Activated gamma-delta T cell treated with anti-CD3 and anti-CD28 coated beads, Interleukin-2, amount 50 U/mL, for 16 hours (primary cell): ENCODE measurements around the gene NAALADL2.
"Not testable (repeated sequence)": the region's sequence is repeated elsewhere in the genome, so short reads cannot be mapped to it uniquely, and the experiment has no call there.

Source experiments
- DNase-seq: peaks from one replicate; pipeline ENCODE4 v3.0.0-alpha.2; 2020; ENCODE audit warnings: low read depth

Gene NAALADL2

GRCh38 chr3:175593331-175593730 is 734.2 kb downstream of the NAALADL2 start:
- DNase-seq = no peak

DNA sequence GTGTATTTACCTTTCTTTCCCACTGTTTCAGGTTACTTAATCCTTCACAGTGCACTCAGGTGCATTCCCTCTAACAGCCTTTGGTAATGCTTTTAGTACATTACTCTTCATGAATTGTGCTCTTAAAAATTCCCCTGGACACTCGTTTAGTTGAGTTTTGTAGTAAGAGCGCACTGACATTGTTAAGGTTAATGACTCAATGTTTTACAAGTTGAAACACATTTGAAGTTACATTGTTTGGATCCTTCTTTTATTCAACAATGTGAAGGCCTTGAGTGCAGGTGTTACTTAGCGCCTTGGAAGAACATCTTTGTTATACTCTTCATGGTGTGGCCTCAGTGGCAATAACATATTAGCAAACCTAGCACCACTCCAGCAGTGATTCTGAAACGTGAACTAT is 739.6 kb downstream of the NAALADL2 start:
- no peak for DNase-seq

- no peak for DNase-seq
These were observed 742.4 kb downstream of the NAALADL2 start for GRCh38 chr3:175601521-175601920.

DNA sequence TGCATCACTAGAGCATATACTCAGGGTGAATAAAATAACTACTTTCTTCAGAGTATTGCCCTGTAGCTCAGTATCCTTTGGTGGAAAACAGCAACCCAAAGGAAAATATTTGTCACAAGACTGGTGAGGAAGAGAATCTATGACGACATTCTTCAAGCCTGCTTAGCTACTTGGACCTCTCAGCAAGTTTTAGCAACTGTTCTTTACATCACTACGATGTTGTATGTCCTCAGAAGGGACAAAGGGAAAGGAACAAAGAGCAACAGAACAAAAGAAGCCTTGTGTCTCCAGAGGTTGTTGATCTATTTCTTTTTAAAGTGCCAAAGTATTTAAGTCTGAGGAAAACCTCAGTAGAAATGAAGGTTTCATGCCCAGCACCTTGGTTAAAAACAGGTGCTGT is 746.7 kb downstream of the NAALADL2 start:
- no peak for DNase-seq

DNA sequence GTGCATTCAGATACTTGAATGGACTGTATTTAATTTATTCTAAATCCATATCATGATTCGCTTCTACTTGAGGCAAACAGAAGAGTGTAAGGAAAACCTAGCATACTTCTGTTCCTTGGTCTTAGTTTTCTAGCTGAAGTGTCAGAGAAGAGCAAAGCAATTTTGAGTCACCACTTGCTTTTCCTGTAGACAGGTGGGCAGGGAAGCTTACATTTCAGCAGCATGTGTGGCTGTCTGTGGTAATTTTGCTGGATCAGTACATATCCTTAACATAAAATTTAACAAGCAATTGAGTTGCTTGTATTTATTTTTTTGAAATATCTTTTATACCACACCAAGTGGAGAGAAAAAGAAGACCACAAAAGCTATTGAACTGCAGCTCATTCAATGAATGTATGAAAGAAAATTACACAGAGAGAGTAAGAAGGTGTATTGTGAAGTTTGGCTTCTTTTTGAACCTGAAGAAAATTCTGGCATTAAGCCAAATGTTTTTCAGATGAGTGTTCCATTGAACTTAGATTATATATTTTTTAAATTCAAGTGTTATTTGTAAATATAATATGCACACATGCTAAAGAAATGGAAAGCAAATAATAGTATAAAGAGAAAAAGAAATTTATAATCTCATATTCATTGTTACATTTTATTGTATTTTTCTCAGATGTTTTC is 747.6 kb downstream of the NAALADL2 start:
- DNase-seq = no peak

DNA sequence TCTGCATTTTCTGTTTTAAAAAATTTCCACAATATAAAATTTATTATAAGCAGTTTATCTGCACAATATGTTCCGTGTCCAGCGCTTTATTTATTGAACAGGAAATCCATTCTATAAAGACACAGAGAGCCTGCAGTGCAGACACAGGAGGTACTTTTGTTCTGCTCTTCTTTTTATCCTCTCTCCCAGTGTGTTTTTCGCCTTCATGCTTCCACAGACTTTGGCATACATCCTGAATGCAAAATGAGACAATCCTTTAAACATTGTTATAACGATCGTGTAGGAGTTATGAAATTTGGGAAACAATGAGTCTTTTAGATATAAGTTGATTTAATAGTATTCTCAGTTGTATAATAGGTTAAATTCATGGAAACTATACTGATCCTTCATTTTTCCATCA is 749.2 kb downstream of the NAALADL2 start:
- DNase-seq = no peak

DNA sequence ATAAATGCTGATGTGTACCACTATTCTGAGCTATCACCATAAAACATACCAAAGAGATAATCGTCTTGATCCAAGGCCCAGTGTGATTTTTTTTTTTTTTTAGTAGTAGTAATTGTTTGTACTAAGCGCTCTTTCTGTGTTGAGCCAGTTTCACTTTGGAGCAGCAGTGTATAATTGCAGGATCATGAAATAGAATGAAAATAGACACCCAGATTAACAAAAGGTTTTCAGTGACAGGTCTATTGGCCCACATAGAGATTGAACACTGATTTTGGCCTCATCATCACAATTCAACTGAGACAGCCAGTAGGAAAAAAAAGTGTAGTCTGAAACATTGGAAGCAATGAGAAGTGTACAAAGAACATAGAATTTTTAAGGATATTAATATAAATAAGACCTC is 749.8 kb downstream of the NAALADL2 start:
- no peak for DNase-seq

GRCh38 chr3:175612487-175613196 is 753.5 kb downstream of the NAALADL2 start:
- no peak for DNase-seq

- DNase-seq = not testable (repeated sequence)
These were observed 755.0 kb downstream of the NAALADL2 start for GRCh38 chr3:175614107-175614506.

- DNase-seq = no peak
These were observed 758.1 kb downstream of the NAALADL2 start for GRCh38 chr3:175617247-175617646.

GRCh38 chr3:175619369-175619768 is 760.2 kb downstream of the NAALADL2 start:
- DNase-seq = no peak

GRCh38 chr3:175620093-175620492 is 761.0 kb downstream of the NAALADL2 start:
- no peak for DNase-seq

DNA sequence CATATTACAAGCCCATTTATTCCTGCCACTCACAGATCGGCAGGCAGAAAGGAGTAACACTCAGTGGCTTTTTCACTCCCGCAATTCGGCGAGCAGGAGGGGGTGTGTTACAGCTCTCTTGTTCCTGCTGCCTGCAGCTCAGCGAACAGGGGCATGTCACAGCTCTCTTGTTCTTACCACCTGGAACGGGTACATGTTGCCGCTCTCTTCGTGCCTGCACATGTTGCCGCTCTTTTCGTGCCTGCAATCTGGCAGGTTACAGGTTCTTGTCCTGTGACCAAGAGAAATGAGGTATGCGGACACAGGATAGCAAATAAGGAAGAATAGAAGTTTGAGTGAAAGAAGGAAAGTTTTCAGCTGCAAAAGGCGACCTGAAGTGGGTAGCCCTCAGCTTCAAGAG is 761.4 kb downstream of the NAALADL2 start:
- DNase-seq = no peak

DNA sequence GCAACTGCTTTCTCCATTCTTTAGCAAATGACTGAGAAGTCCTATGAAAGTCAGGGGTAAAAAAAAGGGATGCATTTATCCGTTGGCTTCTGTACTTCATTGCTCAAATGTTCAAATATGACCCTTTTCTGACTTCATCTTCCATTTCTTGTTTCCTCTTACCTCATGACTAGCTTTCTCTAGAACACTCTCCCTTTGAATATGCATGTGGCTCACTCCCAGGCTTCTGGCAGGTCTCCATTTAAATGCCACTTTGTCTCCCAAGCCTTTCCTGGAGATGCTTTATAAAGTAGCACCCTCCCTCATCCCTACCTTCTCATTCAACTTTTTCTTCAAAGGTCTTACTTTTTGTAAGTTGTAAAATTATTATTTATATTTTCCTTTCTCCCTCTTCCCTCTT is 781.8 kb downstream of the NAALADL2 start:
- no peak for DNase-seq

DNA sequence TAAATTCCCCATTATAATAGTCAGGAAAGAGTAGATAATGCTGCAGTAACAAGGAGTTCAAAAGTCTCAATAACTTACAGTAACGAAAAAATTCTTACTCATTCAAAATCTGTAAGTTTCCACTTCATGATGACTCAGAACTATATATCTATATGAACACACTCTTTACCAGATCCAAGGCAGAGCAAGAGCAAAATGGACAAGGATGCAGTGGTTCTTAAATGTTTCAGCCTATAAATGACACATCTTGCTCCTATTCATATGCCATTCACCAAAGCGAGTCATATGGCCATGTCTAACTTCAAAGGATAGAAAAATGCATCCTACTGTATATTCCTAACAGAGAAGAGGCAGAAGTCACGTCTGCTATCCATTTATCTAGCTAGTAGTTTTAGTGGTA is 787.7 kb downstream of the NAALADL2 start:
- no peak for DNase-seq

- no peak for DNase-seq
These were observed 789.8 kb downstream of the NAALADL2 start for GRCh38 chr3:175648899-175649298.

DNA sequence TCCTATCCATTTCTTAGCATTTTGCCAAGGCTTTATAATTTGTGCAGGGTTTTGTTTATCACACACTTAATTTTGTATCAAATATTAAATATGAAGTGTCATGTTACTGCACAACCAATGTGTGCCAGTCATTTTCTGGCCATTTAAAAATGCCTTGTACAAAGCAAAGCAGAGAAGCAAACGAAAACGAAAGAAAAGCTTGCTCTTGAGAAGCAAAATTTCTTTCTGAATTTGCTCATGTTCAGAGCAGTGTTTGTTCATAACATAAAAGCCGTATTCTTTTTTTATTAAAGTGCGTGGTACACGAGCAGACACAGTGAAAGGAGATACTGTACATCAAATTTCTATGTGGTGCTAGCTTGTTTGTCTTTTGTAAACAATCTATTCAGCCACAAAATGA is 792.6 kb downstream of the NAALADL2 start:
- DNase-seq = no peak

GRCh38 chr3:175655351-175655750 is 796.2 kb downstream of the NAALADL2 start:
- DNase-seq = no peak

GRCh38 chr3:175656461-175656860 is 797.3 kb downstream of the NAALADL2 start:
- no peak for DNase-seq

GRCh38 chr3:175659670-175660350 is 800.7 kb downstream of the NAALADL2 start:
- DNase-seq = no peak

GRCh38 chr3:175662815-175663214 is 803.7 kb downstream of the NAALADL2 start:
- DNase-seq = no peak

DNA sequence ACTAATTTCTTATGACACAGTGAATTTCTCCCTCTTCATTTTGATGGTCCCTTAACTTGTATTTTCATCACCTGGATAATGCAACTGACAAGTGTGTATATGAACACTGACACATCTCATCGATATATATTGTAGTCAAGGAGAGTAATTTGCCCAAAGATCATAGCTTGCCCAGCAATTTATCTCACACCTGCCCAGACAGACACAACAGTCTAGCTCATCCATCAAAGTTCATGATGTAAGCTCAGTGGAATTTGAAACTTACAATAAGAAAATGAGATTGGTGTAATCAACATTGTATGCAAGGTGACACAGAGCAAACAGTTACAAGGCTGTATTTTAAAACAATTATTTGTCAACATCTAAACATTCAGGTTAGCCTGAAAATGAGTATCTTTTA is 805.8 kb downstream of the NAALADL2 start:
- no peak for DNase-seq

DNA sequence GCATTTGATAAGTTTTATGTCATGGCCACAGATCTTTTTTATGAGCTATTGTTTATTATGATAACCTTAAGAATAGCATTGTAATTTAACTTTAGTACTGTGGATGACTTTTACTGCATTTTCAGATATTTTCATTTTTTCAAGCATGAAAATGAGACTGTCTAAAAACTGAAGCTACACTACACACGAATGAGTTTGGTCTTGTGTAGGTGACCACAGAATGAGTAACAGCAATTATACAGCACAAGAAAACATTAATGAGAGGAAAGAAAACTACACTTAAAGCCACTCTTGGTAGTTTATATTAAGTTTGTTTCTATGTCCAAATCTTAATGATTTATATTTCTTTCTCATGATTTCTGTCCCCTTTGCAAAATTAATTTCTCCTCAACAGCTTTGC is 809.2 kb downstream of the NAALADL2 start:
- no peak for DNase-seq
